ENCODE results near the gene TBXAS1. TPM values are rescaled to one million over a fixed set of nuclear protein-coding genes. Genes with fewer than 3 reads are reported as not detected.

TBXAS1 gene
- total RNA-seq, 2 experiments from 2014 or later: 5.5 to 6.0 TPM

GRCh38 chr7:139995017-139995915 lies 166.2 kb downstream of the TBXAS1 start:
- Histone ChIP-seq H3K27me3 (ENCODE audit: control insufficient read depth in 1 of 2, insufficient read depth in 2 of 2, low read length in 2 of 2) (no peaks in the 10 kb centered on the region), H3K4me1 (ENCODE audit: insufficient read depth, low read length) (no peaks in the 10 kb centered on the region), H3K9me3 (ENCODE audit: control insufficient read depth in 1 of 2, insufficient read depth in 1 of 2, low read length in 2 of 2) (no peaks in the 10 kb centered on the region), H3K27ac (ENCODE audit: low read depth in 1 of 2, low read length in 2 of 2) (no peak overlapping the region), H3K4me3 (ENCODE audit: low read length) (no peak overlapping the region), H3K36me3 (ENCODE audit: insufficient read depth, low read length) (no peaks in the 10 kb centered on the region)
- intact Hi-C loops (cut with DNase I, micrococcal nuclease): no loop called here
- Mint-ChIP-seq H3K27ac (no peak overlapping the region), H3K27me3 (no peaks in the 10 kb centered on the region), H3K36me3 (ENCODE audit: low read depth) (no peaks in the 10 kb centered on the region), H3K9me3 (no peaks in the 10 kb centered on the region), H3K4me1 (ENCODE audit: low read depth) (no peaks in the 10 kb centered on the region), H3K4me3 (no peak overlapping the region)
- no peak for TF ChIP-seq CTCF (IDR thresholded peaks at IDR 0.05)
- ATAC-seq (ENCODE audit: poor library complexity) (no peak), DNase-seq (no peak)
- POLR2A ChIA-PET: no interaction called here
- CTCF ChIA-PET: no interaction called here

- ATAC-seq (ENCODE audit: poor library complexity): no peak
- no peak overlapping the region for H3K4me3 ChIP-seq (ENCODE audit: low read length)
- Mint-ChIP-seq H3K36me3 (ENCODE audit: low read depth) (no peaks in the 10 kb centered on the region), H3K27ac (no peak overlapping the region), H3K4me1 (ENCODE audit: low read depth) (no peaks in the 10 kb centered on the region), H3K4me3 (no peak overlapping the region), H3K27me3 (no peaks in the 10 kb centered on the region), H3K9me3 (no peaks in the 10 kb centered on the region)
- no peak for TF ChIP-seq CTCF (IDR thresholded peaks at IDR 0.05)
- ChIA-PET CTCF (no interaction called here), POLR2A (no interaction called here)
- H3K27ac ChIP-seq (ENCODE audit: low read depth in 1 of 2, low read length in 2 of 2): no peak overlapping the region
- DNase-seq: no peak
- no peaks in the 10 kb centered on the region for H3K27me3 ChIP-seq (ENCODE audit: control insufficient read depth in 1 of 2, insufficient read depth in 2 of 2, low read length in 2 of 2)
- H3K4me1 ChIP-seq (ENCODE audit: insufficient read depth, low read length): no peaks in the 10 kb centered on the region
- H3K36me3 ChIP-seq (ENCODE audit: insufficient read depth, low read length): no peaks in the 10 kb centered on the region
- no peaks in the 10 kb centered on the region for H3K9me3 ChIP-seq (ENCODE audit: control insufficient read depth in 1 of 2, insufficient read depth in 1 of 2, low read length in 2 of 2)
- intact Hi-C loops (cut with DNase I, micrococcal nuclease): no loop called here
Measured at GRCh38 chr7:139998572-139998971, 169.5 kb downstream of the TBXAS1 start.

GRCh38 chr7:139999516-139999915 lies 170.5 kb downstream of the TBXAS1 start:
- Histone ChIP-seq H3K27ac (ENCODE audit: low read depth in 1 of 2, low read length in 2 of 2) (no peak overlapping the region), H3K36me3 (ENCODE audit: insufficient read depth, low read length) (no peaks in the 10 kb centered on the region), H3K4me1 (ENCODE audit: insufficient read depth, low read length) (no peaks in the 10 kb centered on the region), H3K4me3 (ENCODE audit: low read length) (no peak overlapping the region), H3K9me3 (ENCODE audit: control insufficient read depth in 1 of 2, insufficient read depth in 1 of 2, low read length in 2 of 2) (no peaks in the 10 kb centered on the region), H3K27me3 (ENCODE audit: control insufficient read depth in 1 of 2, insufficient read depth in 2 of 2, low read length in 2 of 2) (no peaks in the 10 kb centered on the region)
- Mint-ChIP-seq H3K36me3 (ENCODE audit: low read depth) (no peaks in the 10 kb centered on the region), H3K9me3 (no peaks in the 10 kb centered on the region), H3K27ac (no peak overlapping the region), H3K4me1 (ENCODE audit: low read depth) (no peaks in the 10 kb centered on the region), H3K27me3 (no peaks in the 10 kb centered on the region), H3K4me3 (no peak overlapping the region)
- CTCF ChIA-PET: interaction anchor here (1.0 kb wide), 1 partner anchor 381 kb away, joined by 3 read pairs; no protein-coding TSS in a partner anchor
- ATAC-seq (ENCODE audit: poor library complexity) (no peak), DNase-seq (no peak)
- POLR2A ChIA-PET: no interaction called here
- no peak for TF ChIP-seq CTCF (IDR thresholded peaks at IDR 0.05)
- intact Hi-C loops (cut with DNase I, micrococcal nuclease): no loop called here
